ENCODE results near the gene HCRTR1.

DNA sequence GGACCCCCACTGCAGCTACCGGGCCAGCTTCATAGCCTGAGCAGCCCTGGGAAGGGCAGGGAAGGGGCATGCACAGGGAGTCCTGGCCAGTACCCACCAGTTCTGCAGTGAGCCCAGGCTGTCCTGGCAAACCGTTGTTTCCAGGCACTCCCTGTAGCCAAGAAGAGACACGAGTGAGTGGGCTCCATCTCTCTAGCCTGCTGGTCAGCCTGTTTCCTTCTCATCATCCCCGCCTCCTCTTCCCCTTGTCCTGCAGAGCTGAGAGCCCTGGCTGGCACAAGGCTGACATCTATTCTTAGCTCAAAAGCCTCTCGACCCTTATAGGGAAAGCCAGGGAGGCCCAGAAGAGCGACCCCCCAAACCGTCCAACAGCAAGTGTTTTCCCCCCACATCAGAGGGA, 57.7 kb downstream of the HCRTR1 start:
- TF ChIP-seq, protein P1, sequence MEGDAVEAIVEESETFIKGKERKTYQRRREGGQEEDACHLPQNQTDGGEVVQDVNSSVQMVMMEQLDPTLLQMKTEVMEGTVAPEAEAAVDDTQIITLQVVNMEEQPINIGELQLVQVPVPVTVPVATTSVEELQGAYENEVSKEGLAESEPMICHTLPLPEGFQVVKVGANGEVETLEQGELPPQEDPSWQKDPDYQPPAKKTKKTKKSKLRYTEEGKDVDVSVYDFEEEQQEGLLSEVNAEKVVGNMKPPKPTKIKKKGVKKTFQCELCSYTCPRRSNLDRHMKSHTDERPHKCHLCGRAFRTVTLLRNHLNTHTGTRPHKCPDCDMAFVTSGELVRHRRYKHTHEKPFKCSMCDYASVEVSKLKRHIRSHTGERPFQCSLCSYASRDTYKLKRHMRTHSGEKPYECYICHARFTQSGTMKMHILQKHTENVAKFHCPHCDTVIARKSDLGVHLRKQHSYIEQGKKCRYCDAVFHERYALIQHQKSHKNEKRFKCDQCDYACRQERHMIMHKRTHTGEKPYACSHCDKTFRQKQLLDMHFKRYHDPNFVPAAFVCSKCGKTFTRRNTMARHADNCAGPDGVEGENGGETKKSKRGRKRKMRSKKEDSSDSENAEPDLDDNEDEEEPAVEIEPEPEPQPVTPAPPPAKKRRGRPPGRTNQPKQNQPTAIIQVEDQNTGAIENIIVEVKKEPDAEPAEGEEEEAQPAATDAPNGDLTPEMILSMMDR (IDR thresholded peaks at IDR 0.05): no peak
- TF ChIP-seq POLR2A (IDR thresholded peaks at IDR 0.05) (no peak), POLR2AphosphoS5 (IDR thresholded peaks at IDR 0.05) (no peak), EP300 (IDR thresholded peaks at IDR 0.05) (no peak)
